OCI-LY1 (cell line): ENCODE data around the gene TNRC6A.

ENCODE experiments used
- EZH2 ChIP-seq: fragments of 200-600 bp; sonication (generic), shearing (Covaris generic); IDR thresholded peaks from 2 replicates; pipeline ENCODE4 v1.8.0; 2017; ENCODE audit warnings: borderline replicate concordance, mixed run types, mild to moderate bottlenecking, antibody characterized with exemption, low read length, moderate library complexity, mixed read lengths
- TF ChIP-seq, protein P1 (sequence below): fragments of 200-600 bp; sonication (generic), shearing (Covaris generic); IDR thresholded peaks from 2 replicates; pipeline ENCODE4 v1.5.1; 2017; ENCODE audit warnings: mild to moderate bottlenecking, antibody characterized with exemption, low read length, moderate library complexity, mixed read lengths

- TF ChIP-seq EZH2, result no peak
- TF ChIP-seq, protein P1, sequence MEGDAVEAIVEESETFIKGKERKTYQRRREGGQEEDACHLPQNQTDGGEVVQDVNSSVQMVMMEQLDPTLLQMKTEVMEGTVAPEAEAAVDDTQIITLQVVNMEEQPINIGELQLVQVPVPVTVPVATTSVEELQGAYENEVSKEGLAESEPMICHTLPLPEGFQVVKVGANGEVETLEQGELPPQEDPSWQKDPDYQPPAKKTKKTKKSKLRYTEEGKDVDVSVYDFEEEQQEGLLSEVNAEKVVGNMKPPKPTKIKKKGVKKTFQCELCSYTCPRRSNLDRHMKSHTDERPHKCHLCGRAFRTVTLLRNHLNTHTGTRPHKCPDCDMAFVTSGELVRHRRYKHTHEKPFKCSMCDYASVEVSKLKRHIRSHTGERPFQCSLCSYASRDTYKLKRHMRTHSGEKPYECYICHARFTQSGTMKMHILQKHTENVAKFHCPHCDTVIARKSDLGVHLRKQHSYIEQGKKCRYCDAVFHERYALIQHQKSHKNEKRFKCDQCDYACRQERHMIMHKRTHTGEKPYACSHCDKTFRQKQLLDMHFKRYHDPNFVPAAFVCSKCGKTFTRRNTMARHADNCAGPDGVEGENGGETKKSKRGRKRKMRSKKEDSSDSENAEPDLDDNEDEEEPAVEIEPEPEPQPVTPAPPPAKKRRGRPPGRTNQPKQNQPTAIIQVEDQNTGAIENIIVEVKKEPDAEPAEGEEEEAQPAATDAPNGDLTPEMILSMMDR, result no peak
Observed at GRCh38 chr16:24844101-24845030, 114.9 kb downstream of the TNRC6A start.
